PC-9 (cell line): ENCODE results near the gene XCR1. TPM values are rescaled to one million over a fixed set of nuclear protein-coding genes. Genes with fewer than 3 reads are reported as not detected.

Experiments
- BruUV-seq: library from RNA; stranded (reverse); fragments of 400-500 nt; replicated peaks from 2 replicates; lab custom pipeline; 2021; lab: Mats Ljungman, UMichigan
- CTCF ChIA-PET: fragments of 300-600 bp; sonication (Branson Sonifier 250); formaldehyde crosslinking; loops from one replicate; lab custom pipeline; 2022; ENCODE audit warnings: antibody characterized with exemption; lab: Charles Lee
- POLR2A ChIA-PET: fragments of 300-600 bp; sonication (Branson Sonifier 250); formaldehyde crosslinking; loops from one replicate; lab custom pipeline; 2022; ENCODE audit warnings: antibody characterized with exemption; ENCODE audit not compliant: unreplicated experiment; lab: Charles Lee
- DNase-seq, 2 experiments: peaks; one replicate each; pipeline versions ENCODE4 v3.0.0 to v3.0.0-alpha.2; 2015 to 2022; ENCODE audit warnings: mixed read lengths in 1 of 2
- H2AFZ ChIP-seq: fragments of 200-600 bp; sonication (generic); 2 replicates; pipeline ENCODE4 v1.8.1; 2017; ENCODE audit warnings: antibody characterized with exemption
- H3F3A ChIP-seq: fragments of 200-600 bp; sonication (generic); 2 replicates; pipeline ENCODE4 v1.8.1; 2017; ENCODE audit warnings: antibody characterized with exemption, mild to moderate bottlenecking, low read depth; ENCODE audit not compliant: insufficient read depth
- H3K27ac ChIP-seq: fragments of 200-600 bp; sonication (generic); 2 replicates; pipeline ENCODE4 v1.6.1; 2016; ENCODE audit warnings: mixed run types
- H3K27me3 ChIP-seq: fragments of 200-600 bp; sonication (generic); 2 replicates; pipeline ENCODE4 v1.6.1; 2016; ENCODE audit warnings: low read depth, mixed run types; ENCODE audit not compliant: insufficient read depth
- H3K36me3 ChIP-seq: fragments of 200-600 bp; sonication (generic); 2 replicates; pipeline ENCODE4 v1.6.1; 2016; ENCODE audit warnings: low read depth, mixed run types
- H3K4me1 ChIP-seq: fragments of 200-600 bp; sonication (generic); replicated peaks from 2 replicates; pipeline ENCODE4 v1.6.1; 2016; ENCODE audit warnings: mixed run types; ENCODE audit not compliant: insufficient read depth
- H3K4me2 ChIP-seq: fragments of 200-600 bp; sonication (generic); 2 replicates; pipeline ENCODE4 v1.6.1; 2017; ENCODE audit warnings: mixed run types
- H3K4me3 ChIP-seq: fragments of 200-600 bp; sonication (generic); 2 replicates; pipeline ENCODE4 v1.6.1; 2016; ENCODE audit warnings: mixed run types
- H3K79me2 ChIP-seq: fragments of 200-600 bp; sonication (generic); 2 replicates; pipeline ENCODE4 v1.6.1; 2017; ENCODE audit warnings: low read depth, mixed run types
- H3K9me2 ChIP-seq: fragments of 200-600 bp; sonication (generic); 2 replicates; pipeline ENCODE4 v1.8.1; 2017; ENCODE audit warnings: mild to moderate bottlenecking; ENCODE audit not compliant: insufficient read depth
- H3K9me3 ChIP-seq: fragments of 200-600 bp; sonication (generic); 2 replicates; pipeline ENCODE4 v1.8.1; 2016; ENCODE audit warnings: low read depth; ENCODE audit not compliant: insufficient read depth
- H4K20me1 ChIP-seq: fragments of 200-600 bp; sonication (generic); 2 replicates; pipeline ENCODE4 v1.8.1; 2017; ENCODE audit not compliant: insufficient read depth
- CTCF ChIP-seq: fragments of 200-600 bp; sonication (generic); conservative IDR thresholded peaks from 2 replicates; pipeline ENCODE4 v1.6.1; 2017; ENCODE audit warnings: mixed run types, antibody characterized with exemption, mild to moderate bottlenecking, moderate library complexity
- EZH2 ChIP-seq: fragments of 200-600 bp; sonication (generic); IDR thresholded peaks from 2 replicates; pipeline ENCODE4 v1.8.0; 2017; ENCODE audit warnings: antibody characterized with exemption, low read depth
- intact Hi-C: fragments of 100-400 bp; cut with micrococcal nuclease; formaldehyde crosslinking; loops from one replicate; pipeline ENCODE4 v1.10.0; 2022; ENCODE audit not compliant: unreplicated experiment
- total RNA-seq: library from RNA; stranded (reverse); gene quantifications from 2 replicates; pipeline ENCODE4 v1.2.3, GENCODE V29; 2021

Gene XCR1
- total RNA-seq, 1 experiment from 2014 or later: 0.13 TPM

GRCh38 chr3:46067401-46067800, 40.1 kb upstream of the XCR1 start:
- Histone ChIP-seq H3F3A (peaks cover 7% of the 10 kb centered on the region), H3K79me2 (no peaks in the 10 kb centered on the region), H3K4me2 (no peak overlapping the region), H2AFZ (no peak overlapping the region), H3K9me2 (no peaks in the 10 kb centered on the region), H3K4me3 (no peak overlapping the region), H3K4me1 (peaks cover 12% of the 10 kb centered on the region), H3K9me3 (no peaks in the 10 kb centered on the region), H3K27ac (no peak overlapping the region), H3K27me3 (no peaks in the 10 kb centered on the region), H4K20me1 (no peaks in the 10 kb centered on the region), H3K36me3 (no peaks in the 10 kb centered on the region)
- intact Hi-C loops: no loop called here
- no peak for DNase-seq
- TF ChIP-seq EZH2 (no peak), CTCF (no peak)
- ChIA-PET POLR2A (no interaction called here), CTCF (interaction anchor here (1.0 kb wide), 1 partner anchor 9 kb away, joined by 4 read pairs; no protein-coding TSS in a partner anchor)
- no TSS peak for BruUV-seq

GRCh38 chr3:46065750-46066256, 38.5 kb upstream of the XCR1 start:
- no peaks in the 10 kb centered on the region for H3K9me2 ChIP-seq
- H3K36me3 ChIP-seq: no peaks in the 10 kb centered on the region
- CTCF ChIA-PET: interaction anchor here (0.9 to 1.1 kb wide), 2 partner anchors 16 to 126 kb away, joined by 4 read pairs; no protein-coding TSS in a partner anchor
- no TSS peak for BruUV-seq
- H3K4me3 ChIP-seq: no peak overlapping the region
- H3K9me3 ChIP-seq: no peaks in the 10 kb centered on the region
- DNase-seq: no peak
- H3K79me2 ChIP-seq: no peaks in the 10 kb centered on the region
- no peak overlapping the region for H3K27ac ChIP-seq
- H3F3A ChIP-seq: peaks cover 7% of the 10 kb centered on the region
- no peaks in the 10 kb centered on the region for H4K20me1 ChIP-seq
- intact Hi-C loops: no loop called here
- peak overlapping the region; percentile 8; the same call in 1 of the 2 replicates for H3K4me2 ChIP-seq
- POLR2A ChIA-PET: interaction anchor here (0.6 kb wide), 1 partner anchor 34 kb away, joined by 3 read pairs; no protein-coding TSS in a partner anchor
- H2AFZ ChIP-seq: no peak overlapping the region
- no peak for TF ChIP-seq EZH2
- TF ChIP-seq CTCF: no peak
- H3K27me3 ChIP-seq: no peaks in the 10 kb centered on the region
- peaks cover 12% of the 10 kb centered on the region for H3K4me1 ChIP-seq

- H2AFZ ChIP-seq: no peak overlapping the region
- H3K27ac ChIP-seq: no peak overlapping the region
- peaks cover 12% of the 10 kb centered on the region for H3K4me1 ChIP-seq
- no peaks in the 10 kb centered on the region for H3K9me2 ChIP-seq
- DNase-seq: peak; percentile 74 to 81
- ChIA-PET POLR2A (interaction anchor here (0.6 kb wide), 2 partner anchors 34 to 113 kb away, joined by 3 to 4 read pairs; no protein-coding TSS in a partner anchor), CTCF (interaction anchor here (0.9 to 1.1 kb wide), 2 partner anchors 16 to 125 kb away, joined by 4 read pairs; no protein-coding TSS in a partner anchor)
- no peak for TF ChIP-seq CTCF
- TF ChIP-seq EZH2: no peak
- H3F3A ChIP-seq: peaks cover 7% of the 10 kb centered on the region
- no peaks in the 10 kb centered on the region for H3K79me2 ChIP-seq
- BruUV-seq: no TSS peak
- H3K4me2 ChIP-seq: peak overlapping the region; percentile 8; the same call in 1 of the 2 replicates
- no peaks in the 10 kb centered on the region for H4K20me1 ChIP-seq
- no peak overlapping the region for H3K4me3 ChIP-seq
- intact Hi-C loops: no loop called here
- no peaks in the 10 kb centered on the region for H3K9me3 ChIP-seq
- no peaks in the 10 kb centered on the region for H3K27me3 ChIP-seq
- H3K36me3 ChIP-seq: no peaks in the 10 kb centered on the region
Observed at GRCh38 chr3:46065294-46065705, 38.0 kb upstream of the XCR1 start.
